GM19324 (cell line): ENCODE measurements around the gene MAP4.
"Not testable (repeated sequence)": the region's sequence is repeated elsewhere in the genome, so short reads cannot be mapped to it uniquely, and the experiment has no call there.

Experiments
- ATAC-seq: cut with Tn5 transposase; IDR thresholded peaks from one replicate; pipeline ENCODE4 v1.9.1; 2021; ENCODE audit warnings: mild to moderate bottlenecking, moderate library complexity; ENCODE audit not compliant: unreplicated experiment, low FRiP score

The MAP4 gene, protein sequence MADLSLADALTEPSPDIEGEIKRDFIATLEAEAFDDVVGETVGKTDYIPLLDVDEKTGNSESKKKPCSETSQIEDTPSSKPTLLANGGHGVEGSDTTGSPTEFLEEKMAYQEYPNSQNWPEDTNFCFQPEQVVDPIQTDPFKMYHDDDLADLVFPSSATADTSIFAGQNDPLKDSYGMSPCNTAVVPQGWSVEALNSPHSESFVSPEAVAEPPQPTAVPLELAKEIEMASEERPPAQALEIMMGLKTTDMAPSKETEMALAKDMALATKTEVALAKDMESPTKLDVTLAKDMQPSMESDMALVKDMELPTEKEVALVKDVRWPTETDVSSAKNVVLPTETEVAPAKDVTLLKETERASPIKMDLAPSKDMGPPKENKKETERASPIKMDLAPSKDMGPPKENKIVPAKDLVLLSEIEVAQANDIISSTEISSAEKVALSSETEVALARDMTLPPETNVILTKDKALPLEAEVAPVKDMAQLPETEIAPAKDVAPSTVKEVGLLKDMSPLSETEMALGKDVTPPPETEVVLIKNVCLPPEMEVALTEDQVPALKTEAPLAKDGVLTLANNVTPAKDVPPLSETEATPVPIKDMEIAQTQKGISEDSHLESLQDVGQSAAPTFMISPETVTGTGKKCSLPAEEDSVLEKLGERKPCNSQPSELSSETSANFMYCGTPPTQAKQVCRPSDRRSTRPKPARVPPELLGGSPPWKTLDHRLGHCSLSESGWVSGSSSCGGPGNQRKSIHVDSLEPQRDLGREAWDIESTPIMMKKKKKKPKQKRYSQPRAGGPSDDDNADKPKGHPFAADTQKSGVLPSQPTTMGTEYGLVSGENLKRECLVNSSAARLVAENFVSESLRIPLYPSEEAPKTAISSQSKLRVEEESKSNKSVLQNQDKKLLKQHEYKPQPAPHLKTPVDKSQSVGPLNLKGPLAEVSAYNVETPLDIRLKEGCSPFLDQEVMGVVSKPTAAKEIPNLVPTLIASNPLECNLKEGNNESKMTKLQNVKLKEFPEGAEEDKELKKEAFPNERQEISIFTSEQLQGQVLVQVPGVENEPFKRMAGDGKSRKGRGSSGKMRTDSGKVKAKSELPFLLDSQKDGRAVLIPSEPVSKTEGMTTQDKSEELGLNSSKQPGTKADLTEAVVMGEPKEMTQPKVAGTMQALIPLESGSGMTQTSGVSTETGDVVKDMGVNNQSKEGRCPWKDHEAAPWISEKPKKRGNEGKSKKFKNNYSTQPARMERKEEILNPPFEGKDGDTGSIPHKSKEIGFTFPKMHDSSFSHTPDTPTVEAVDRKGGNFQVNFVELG (N-terminal part only)

GRCh38 chr3:48016301-48016973 lies at the start of gene MAP4:
MAP4 (minus strand) TSS chr3:48016416; CDS start chr3:47998860, 17,556 bp downstream.
- no peak for ATAC-seq

DNA sequence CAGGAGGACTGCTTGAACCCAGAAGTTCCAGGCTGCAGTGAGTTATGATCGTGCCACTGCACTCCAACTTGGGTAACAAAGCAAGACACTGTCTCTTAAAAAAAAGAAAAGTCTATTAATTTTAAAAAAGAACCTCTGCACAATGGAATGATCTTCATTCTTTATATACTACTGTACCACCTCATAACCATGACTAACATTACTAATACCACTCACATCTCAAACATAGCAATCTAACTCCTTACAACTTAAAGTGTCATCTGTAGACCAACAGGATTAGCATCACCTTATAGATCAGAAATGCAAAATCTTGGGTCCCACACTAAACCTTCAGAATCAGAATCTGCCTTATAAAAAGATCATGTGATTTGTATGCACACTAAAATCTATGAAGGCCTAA lies 48.8 kb upstream of the MAP4 start:
- no peak for ATAC-seq

- ATAC-seq = no peak
Observed at GRCh38 chr3:48064292-48064829, 48.1 kb upstream of the MAP4 start.

GRCh38 chr3:48061586-48061985 lies 45.4 kb upstream of the MAP4 start:
- ATAC-seq = not testable (repeated sequence)

DNA sequence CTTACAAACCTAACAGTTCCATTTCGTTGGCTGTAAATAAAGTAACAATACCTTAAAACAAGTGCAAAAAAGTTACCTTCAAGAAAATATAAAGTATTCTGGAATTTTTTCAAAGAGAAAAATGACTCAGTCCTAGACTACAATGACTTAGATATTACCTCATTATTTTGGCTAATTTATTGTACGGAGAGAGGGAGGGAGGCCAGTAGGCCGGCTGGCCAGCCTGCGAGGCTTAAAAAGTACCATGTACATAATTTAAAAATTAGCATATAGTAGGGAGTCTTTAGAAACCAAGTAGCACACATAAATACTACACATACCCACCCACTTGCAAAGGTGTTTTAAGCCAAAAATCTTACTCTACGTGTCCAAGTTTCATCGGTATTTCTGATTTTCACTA lies 41.9 kb upstream of the MAP4 start:
- ATAC-seq = no peak

GRCh38 chr3:48057521-48057920 lies 41.3 kb upstream of the MAP4 start:
- ATAC-seq = no peak

- no peak for ATAC-seq
Observed at GRCh38 chr3:48047841-48048464, 31.7 kb upstream of the MAP4 start.

DNA sequence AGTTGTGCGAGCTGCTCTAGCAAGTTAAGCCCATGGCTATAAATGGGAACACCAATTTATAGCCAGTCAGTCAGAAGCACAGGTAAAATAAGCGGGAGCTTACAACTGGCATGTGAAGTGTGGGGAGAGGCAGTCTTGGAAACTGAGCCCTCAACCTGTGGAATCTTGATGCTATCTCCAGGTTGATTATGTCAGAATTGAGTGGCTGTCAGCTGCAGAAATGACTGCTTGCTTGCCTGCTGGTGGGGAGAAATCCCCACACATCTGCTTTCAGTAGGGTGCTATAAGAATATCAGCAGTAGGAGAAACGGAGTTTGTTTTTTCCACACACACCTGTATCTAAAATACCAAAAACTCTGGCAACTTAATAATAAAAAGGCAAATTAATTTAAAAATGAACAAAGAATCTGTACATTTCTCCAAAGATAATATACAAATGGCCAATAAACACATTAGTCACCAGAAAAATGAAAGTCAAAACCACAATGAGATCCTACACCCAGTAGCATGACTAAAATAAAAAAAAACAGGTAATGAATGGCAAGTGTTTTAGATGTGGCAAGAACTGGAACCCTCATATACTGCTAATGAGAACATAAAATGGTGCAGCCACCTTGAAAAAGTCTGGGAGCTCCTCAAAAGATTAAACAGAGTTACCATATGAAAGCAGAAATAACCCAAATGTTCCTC lies 26.0 kb upstream of the MAP4 start:
- no peak for ATAC-seq

- ATAC-seq = no peak
Observed at GRCh38 chr3:48039487-48040190, 23.4 kb upstream of the MAP4 start.

GRCh38 chr3:48038971-48039481 lies 22.8 kb upstream of the MAP4 start:
- no peak for ATAC-seq

DNA sequence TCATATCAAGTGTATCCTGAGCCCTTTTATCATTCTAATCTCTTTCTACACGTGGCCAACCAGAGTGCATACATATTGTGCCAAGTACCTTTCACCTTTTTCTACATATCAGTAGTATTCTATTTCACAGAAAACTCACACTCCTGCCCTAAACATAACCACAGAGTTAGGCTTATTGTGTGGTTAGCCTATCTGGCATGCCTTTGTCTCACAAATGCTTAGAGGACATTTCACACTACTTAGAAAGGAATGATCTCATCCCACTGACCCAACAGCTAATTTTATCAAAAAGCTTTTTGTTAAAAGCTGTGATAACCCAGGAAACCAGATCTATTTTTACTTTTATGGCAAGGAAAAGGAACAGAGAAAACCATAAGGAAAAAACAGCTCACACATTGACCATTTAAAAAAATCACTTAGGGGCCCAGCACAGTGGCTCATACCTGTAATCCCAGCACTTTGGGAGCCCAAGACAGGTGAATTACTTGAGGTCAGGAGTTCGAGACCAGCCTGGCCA lies 17.8 kb upstream of the MAP4 start:
- ATAC-seq = no peak

GRCh38 chr3:48030188-48030587 lies 14.0 kb upstream of the MAP4 start:
- no peak for ATAC-seq

DNA sequence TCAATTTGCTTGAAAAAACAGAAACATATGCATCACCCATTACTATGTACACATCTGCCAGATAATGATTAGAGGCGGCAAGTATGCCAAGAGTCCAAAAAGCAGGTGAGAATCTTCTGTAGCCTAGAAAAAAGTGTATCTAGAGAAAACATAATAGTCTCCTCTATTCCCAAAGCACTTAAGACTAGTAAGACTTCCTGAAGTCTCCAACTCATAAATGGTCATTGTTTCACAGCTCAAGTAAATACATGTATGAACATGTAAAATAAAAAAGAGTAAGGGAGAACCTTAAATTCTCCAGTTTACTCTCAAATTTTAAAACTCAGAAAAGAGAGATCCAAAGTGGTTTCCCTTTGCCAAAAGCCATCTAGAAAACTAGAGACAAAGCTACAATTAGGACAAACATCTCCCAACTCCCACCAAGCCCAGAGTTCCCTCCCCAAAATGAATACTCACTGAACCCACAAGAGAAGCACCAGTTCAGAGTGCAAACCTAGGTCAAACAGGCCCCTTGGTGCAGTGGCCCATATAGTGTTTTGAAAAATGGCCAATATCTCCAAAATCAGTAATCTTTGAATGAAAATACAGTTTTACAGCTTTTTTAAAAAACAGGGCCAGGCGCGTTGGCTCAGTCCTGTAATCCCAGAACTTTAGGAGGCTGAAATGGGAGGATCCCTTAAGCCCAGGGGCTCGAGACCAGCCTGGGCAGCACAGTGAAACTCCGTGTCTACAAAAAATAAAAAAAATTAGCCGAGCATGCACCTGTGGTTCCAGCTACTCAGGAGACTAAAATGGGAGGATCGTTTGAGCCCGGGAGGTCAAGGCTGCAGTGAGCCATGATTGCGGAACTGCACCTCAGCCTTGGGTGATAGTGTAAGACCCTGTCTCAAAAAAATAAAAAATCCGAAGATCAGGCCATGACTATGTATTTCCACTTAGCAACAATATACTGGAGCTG lies 11.0 kb upstream of the MAP4 start:
- ATAC-seq = no peak

GRCh38 chr3:48026098-48026497 lies 9.9 kb upstream of the MAP4 start:
- no peak for ATAC-seq

DNA sequence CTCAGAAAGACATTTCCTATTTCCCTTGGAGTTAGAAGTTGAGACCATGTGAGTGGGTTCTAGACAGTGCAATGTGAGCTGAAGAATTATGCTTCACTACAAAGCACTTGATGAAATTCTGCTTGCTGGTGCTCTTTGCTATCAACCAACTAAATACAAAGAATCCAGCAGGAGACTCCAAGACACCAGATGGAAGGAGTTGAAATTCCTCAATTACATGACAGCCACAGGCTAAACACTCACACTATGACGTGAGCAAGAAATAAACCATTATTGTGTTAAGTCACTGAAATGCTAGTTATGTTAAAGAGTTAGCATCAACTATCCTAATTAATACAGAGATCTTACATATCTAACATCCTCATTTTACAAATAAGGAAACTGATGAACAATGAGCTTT lies 8.2 kb upstream of the MAP4 start:
- ATAC-seq = no peak

DNA sequence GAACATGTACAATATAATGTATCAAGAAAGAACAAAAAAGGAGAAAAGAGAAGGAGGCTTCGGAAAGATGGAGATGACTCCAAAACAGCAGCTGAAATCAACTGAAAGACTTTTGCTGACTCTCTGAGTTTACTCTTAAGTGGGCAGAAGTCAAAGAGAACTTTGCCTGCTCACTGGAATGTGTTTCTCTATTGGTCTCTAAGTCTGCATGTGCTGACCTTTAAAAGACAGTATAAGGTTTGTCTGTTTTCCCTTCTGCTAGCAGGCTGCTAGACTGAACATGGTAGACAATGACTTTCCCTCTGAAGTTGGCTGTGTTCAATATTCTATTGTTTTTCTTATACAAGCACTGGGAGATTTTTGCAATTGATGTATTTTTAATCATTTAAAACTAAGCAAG lies 7.2 kb upstream of the MAP4 start:
- ATAC-seq = no peak

DNA sequence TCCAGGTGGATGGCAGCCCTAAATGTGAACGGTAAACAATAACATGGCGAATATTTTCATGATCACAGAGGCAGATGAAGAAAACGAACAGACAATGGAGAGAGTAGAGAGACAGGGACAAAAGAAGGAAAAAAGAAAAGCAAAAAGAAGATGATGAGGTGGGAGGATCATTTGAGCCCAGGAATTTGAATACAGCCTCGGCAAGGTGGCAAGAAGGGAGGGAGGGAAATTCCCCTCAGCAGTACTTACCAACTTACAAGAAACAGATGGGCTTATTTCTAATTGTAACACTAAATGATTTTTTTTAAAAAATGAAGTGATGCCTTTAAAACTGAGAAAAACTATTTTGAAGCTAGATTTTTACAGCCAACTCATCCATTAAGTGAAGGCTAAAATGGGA lies 6.0 kb upstream of the MAP4 start:
- no peak for ATAC-seq
